OCI-LY7 (cell line): Measurements from ENCODE around the gene DUSP9.

Experiments
- CTCF ChIP-seq: fragments of 200-600 bp; sonication (generic); conservative IDR thresholded peaks from 2 replicates; pipeline ENCODE4 v1.5.1; 2014; ENCODE audit warnings: mild to moderate bottlenecking, antibody characterized with exemption, low read length, moderate library complexity, mixed read lengths
- EZH2phosphoT487 ChIP-seq: fragments of 200-600 bp; sonication (generic); IDR thresholded peaks from 2 replicates; pipeline ENCODE4 v1.6.1; 2018; ENCODE audit warnings: low read depth, borderline replicate concordance, mild to moderate bottlenecking, mixed run types, antibody characterized with exemption, low read length, moderate library complexity, mixed read lengths

GRCh38 chrX:153657161-153657560 is 10.2 kb downstream of the DUSP9 start:
- no peak for TF ChIP-seq CTCF
- TF ChIP-seq EZH2phosphoT487 = no peak
